NCI-H2171 treated with DMSO at 0.1 percent for 48 hours (cell line): ENCODE data around the gene RPS3A.
"Not testable (repeated sequence)": the region's sequence is repeated elsewhere in the genome, so short reads cannot be mapped to it uniquely, and the experiment has no call there.

ENCODE experiments used
- DNase-seq: peaks from one replicate; lab custom pipeline; 2025; lab: John Stamatoyannopoulos, UW

RPS3A gene

GRCh38 chr4:151099229-151099975 is at the start of gene RPS3A:
Gene RPS3A (plus strand): TSS chr4:151099628. CDS start chr4:151099653, 25 bp downstream.
- DNase-seq: peak; percentile 89

- DNase-seq: no peak
These were observed 46.6 kb upstream of the RPS3A start for GRCh38 chr4:151052785-151053184.

DNA sequence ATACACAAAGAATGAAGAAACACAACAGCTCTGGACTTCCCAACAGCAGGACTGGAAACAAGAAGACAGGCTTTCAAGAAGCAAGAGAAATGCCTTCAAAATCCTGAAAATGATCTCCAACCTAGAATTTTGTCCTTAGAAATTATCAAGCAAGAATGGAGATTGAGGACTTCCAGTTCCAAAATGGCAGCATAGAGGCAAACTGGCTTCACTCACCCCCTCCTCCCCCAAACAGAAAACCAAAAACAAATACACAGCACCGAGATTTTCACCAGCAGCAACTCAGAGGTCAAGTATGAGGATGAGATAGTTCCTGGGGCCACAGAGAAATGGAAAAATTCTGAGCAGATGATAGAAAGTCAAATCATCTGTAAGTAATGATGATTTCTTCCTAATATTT is 43.9 kb upstream of the RPS3A start:
- no peak for DNase-seq

DNA sequence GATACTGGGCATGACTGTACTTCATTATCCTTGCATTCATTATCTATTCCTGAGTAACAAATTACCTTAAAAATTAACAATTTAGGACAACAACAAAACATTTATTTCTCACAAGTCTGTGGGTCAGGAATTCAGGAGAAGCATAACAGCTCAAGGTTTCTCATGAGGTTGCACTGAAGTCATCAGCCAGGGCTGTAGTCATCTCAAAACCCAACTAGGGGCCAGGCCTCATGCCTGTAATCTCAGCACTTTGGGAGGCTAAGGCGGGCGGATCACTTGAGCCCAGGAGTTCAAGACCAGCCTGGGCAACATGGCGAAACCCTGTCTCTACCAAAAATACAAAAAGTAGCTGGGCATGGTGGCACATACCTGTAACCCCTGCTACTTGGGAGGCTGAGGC is 36.3 kb upstream of the RPS3A start:
- not testable (repeated sequence) for DNase-seq

DNA sequence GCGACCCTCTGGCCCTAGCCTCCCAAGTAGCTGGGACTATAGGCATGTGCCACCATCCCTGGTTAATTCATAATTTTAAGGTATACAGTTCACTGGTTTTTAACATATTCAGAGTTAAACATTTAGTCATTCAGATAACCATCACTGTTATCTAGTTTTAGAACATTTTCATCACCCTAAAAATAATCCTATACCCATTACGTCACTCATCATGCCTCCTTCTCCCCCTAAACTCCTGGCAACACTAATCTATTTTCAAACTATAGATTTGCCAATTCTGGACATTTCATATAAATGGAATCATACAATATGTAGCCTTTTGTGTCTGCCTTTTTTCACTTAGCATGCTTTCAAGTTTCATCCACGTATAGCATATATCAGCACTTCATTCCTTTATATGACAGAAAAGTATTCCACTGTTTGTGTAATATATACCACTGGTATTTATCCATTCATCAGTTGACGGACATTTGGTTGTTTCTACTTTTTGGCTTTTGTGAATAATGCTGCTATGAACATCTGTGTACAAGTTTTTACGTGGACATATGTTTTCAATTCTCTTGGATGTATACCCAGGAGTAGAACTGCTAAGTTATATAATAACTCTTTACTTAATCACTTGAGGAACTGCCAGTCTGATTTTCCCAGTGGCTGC is 32.0 kb upstream of the RPS3A start:
- DNase-seq: no peak

- no peak for DNase-seq
These were observed 25.0 kb upstream of the RPS3A start for GRCh38 chr4:151074416-151074916.

GRCh38 chr4:151077978-151078377 is 21.4 kb upstream of the RPS3A start:
- DNase-seq: not testable (repeated sequence)

DNA sequence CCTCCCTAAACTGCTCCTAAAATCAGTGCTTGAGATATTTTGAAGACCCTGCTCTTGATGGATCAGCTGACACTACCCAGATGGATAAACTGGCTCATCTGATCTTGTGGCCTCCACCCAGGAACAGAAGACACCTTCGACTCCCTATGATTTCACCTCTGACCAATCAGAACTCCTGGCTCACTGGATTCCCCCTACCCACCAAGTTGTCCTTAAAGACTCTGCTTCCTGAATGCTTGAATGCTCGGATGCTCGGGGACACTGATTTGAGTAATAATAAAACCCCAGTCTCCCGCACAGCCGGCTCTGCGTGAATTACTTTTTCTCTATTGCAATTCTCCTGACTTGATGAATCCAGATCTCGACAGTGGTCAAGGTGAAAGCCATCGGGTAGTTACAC is 12.0 kb upstream of the RPS3A start:
- DNase-seq: no peak

GRCh38 chr4:151091047-151091446 is 8.4 kb upstream of the RPS3A start:
- DNase-seq: no peak

DNA sequence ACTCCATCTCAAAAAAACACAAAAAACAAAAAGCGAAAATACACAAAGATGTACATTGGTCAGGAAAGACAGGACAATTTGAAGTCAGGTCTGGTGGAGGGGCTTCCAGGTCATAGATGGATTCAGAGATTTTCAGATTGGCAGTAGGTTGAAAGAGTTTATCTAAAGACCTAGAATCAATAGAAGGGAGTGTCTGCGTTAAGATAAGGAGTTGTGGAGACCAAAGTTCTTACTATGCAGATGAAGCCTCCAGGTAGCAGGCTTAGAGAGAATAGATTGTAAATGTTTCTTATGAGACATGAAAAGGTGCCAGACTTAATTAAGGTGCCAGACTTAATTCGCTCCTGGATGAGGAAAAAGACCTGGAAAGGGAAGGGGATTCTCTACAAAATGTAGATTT is 6.9 kb upstream of the RPS3A start:
- no peak for DNase-seq

DNA sequence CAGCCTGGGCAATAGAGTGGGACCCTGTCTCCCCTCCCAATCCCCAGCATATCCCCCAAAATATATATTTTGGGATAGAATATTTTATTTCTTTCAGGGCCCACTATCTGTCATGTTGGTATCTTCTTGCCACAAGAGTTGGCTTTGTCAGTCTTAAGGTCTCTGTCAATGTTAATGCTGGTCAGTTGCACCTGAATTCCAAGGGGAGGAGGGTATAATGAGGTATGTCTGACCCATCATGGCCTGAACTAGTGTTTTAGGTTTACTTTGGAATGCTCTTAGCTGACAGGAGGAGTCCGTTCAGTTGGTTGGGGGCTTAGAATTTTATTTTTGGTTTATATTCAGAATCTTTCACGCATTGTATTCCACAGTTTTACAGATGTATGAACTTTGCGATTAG is 6.2 kb upstream of the RPS3A start:
- DNase-seq: no peak

GRCh38 chr4:151094290-151094751 is 5.1 kb upstream of the RPS3A start:
- no peak for DNase-seq

DNA sequence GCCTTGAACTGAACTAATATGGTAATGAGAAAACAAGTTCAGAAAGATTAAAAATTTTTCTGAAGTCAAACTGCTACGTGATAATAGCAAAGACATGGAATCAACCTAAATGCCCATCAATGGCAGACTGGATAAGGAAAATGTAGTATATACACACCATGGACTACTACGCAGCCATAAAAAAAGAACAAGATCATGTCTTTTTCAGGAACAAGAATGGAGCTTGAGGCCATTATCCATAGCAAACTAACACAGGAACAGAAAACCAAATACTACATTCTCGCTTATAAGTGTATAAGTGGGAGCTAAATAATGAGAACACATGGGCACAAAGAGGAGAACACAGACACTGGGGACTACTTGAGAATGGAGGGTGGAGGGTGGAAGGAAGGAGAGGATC is 4.3 kb upstream of the RPS3A start:
- DNase-seq: no peak

GRCh38 chr4:151097759-151098158 is 1.7 kb upstream of the RPS3A start:
- no peak for DNase-seq

GRCh38 chr4:151098979-151099228 is 524 bp upstream of the RPS3A start:
- no peak for DNase-seq

- DNase-seq: no peak
These were observed 569 bp downstream of the RPS3A start for GRCh38 chr4:151099976-151100417.

GRCh38 chr4:151100531-151100930 is 1.1 kb downstream of the RPS3A start:
- DNase-seq: no peak

- no peak for DNase-seq
These were observed 4.3 kb downstream of the RPS3A start for GRCh38 chr4:151103758-151104157.

- no peak for DNase-seq
These were observed 5.2 kb downstream of the RPS3A start for GRCh38 chr4:151104621-151105020.

DNA sequence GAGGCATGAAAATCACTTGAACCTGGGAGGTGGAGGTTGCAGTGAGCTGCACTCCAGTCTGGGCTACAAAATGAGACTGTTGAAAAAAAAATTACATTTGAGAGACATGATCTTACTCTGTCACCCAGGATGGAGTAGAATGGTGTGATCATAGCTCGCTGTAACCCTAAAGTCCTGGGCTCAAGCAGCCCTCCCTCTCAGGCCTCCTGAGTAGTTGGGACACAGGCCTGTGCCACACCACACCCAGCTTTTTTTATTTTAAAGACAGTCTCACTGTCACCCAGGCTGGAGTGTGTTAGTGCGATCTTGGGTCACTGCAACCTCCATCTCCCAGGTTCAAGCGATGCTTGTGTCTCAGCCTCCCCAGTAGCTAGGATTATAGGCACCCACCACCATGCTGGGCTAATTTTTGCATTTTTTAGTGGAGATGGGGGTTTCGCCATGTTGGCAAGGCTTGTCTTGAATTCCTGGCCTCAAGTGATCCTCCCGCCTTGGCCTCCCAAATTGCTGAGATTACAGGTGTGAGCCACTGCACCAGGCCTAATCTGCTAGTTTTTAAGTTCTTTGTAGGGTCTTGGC is 6.1 kb downstream of the RPS3A start:
- DNase-seq: no peak

- no peak for DNase-seq
These were observed 7.6 kb downstream of the RPS3A start for GRCh38 chr4:151107063-151107462.

DNA sequence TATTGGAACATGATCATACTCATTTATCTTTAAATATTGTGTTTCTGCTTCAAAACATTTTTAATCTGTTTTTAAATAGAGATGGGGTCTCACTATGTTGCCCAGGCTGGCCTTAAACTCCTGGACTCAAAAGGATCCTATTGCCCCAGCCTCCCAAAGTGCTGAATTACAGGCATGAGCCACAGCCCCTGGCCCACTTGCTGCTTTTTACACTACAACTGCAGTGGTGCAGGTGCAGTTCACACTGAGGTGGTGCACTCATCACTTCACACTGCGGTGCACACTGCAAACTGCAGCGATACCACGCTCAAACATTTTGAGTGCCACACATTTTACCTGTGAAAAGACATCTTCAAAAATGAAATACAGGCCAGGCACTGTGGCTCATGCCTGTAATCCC is 10.8 kb downstream of the RPS3A start:
- DNase-seq: no peak

DNA sequence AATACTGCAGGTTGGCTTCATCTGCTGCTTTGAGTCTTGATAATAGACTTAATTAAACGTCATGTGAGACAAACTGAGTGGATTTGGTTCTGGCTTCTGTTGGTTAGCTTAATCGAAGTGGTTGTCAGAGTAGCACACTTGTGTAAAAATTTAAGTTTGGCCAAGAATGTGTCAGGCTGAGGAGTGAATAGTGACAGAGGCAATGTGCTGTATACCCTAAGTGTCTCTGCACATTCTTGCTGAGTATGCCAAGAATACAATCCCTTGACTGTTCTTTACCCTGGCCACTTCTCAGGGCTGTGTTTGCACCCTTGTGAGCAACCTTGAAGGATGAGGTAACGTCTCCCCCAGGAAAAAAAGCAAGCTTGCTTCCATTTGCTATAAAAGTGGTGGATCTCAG is 14.9 kb downstream of the RPS3A start:
- DNase-seq: no peak
